Motor neuron (in vitro differentiated cells): ENCODE results near the gene PSAPL1. TPM values are rescaled to one million over a fixed set of nuclear protein-coding genes. Genes with fewer than 3 reads are reported as not detected.
A peak's percentile ranks its signal among the peaks of the same experiment; 100 is the strongest.

Source experiments
- ATAC-seq, 8 experiments: fragments of 200-7000 bp; cut with Tn5 transposase; replicated peaks in 6 of 8; 2 replicates each; pipeline ENCODE4 v1.8.0; 2021; ENCODE audit warnings: mild to moderate bottlenecking in 8 of 8, moderate library complexity in 8 of 8
- H3K27ac ChIP-seq, 2 donors: fragments of 250-450 bp; sonication (Bioruptor Pico); 2 replicates each; pipeline ENCODE4 v1.9.0; 2021; ENCODE audit warnings: antibody characterized with exemption in 2 of 2, mild to moderate bottlenecking in 2 of 2, moderate library complexity in 1 of 2
- H3K4me1 ChIP-seq, 2 donors: fragments of 250-450 bp; sonication (Bioruptor Pico); replicated peaks in 1 of 2; 2 replicates each; pipeline ENCODE4 v1.6.1; 2021; ENCODE audit warnings: antibody characterized with exemption in 2 of 2, mild to moderate bottlenecking in 2 of 2, moderate library complexity in 1 of 2
- H3K4me3 ChIP-seq, 5 donors: fragments of 250-450 bp; sonication (Bioruptor Pico); 2 replicates each; pipeline ENCODE4 v1.9.0; 2021; ENCODE audit warnings: antibody characterized with exemption in 5 of 5, mild to moderate bottlenecking in 5 of 5, moderate library complexity in 4 of 5
- WGBS, 10 experiments: fragments of 450-650 bp; shearing (Covaris generic); methylation state at CpG; one replicate each; pipeline ENCODE4 v1.0.0; 2022; 5-methylcytosine and 5-hydroxymethylcytosine counted together
- in situ Hi-C, 9 experiments: fragments of 400-800 bp; cut with MboI; loops; one replicate each; pipeline ENCODE4 v1.15.0; 2021; ENCODE audit warnings: low sequenced_read_pairs in 9 of 9, low pct_unique_long_range_greater_than_20kb in 2 of 9; ENCODE audit not compliant: unreplicated experiment in 9 of 9
- total RNA-seq, 8 experiments: library from RNA; unstranded; fragments of 300-600 nt; gene quantifications; 2 replicates each; pipeline versions ENCODE4 v1.2.3 to v1.2.4, GENCODE V29; 2022

PSAPL1 gene
- total RNA-seq, 8 experiments from 2014 or later: 0.08 to 0.72 (median 0.31) TPM; not detected in 1

- H3K4me3 ChIP-seq: no peak overlapping the region
- WGBS, 10 experiments: 40 to 100% (median 100%) methylated on average over 1 of the region's 2 CpGs; no CpG with 5 or more reads in 7 of the 10 experiments
- H3K4me1 ChIP-seq: peaks cover 18 to 33% of the 10 kb centered on the region in 2 donors
- H3K27ac ChIP-seq: no peak overlapping the region
- in situ Hi-C loops: no loop called here
- ATAC-seq: no peak
Observed at GRCh38 chr4:7439699-7440098, 5.0 kb upstream of the PSAPL1 start.

- 40 to 94% (median 62%) methylated on average over 2 to 5 of the region's 13 CpGs; no CpG with 5 or more reads in 3 of the 10 experiments for WGBS, 10 experiments
- ATAC-seq: no peak
- no peak overlapping the region for H3K4me3 ChIP-seq
- no peak overlapping the region for H3K27ac ChIP-seq
- H3K4me1 ChIP-seq: peaks cover 22 to 25% of the 10 kb centered on the region in 2 donors
- in situ Hi-C loops: no loop called here
Observed at GRCh38 chr4:7436256-7436655, 1.5 kb upstream of the PSAPL1 start.

GRCh38 chr4:7435471-7436061 is 836 bp upstream of the PSAPL1 start:
- 69 to 100% (median 94%) methylated on average over 1 to 7 of the region's 11 CpGs; no CpG with 5 or more reads in 4 of the 10 experiments for WGBS, 10 experiments
- no peak overlapping the region for H3K4me3 ChIP-seq
- no peak overlapping the region for H3K27ac ChIP-seq
- H3K4me1 ChIP-seq: peaks cover 18 to 21% of the 10 kb centered on the region in 2 donors
- no peak for ATAC-seq
- in situ Hi-C loops: no loop called here

GRCh38 chr4:7434141-7434765 is 477 bp downstream of the PSAPL1 start:
- Histone ChIP-seq H3K27ac (no peak overlapping the region), H3K4me3 (no peak overlapping the region), H3K4me1 (peaks cover 24 to 27% of the 10 kb centered on the region in 2 donors)
- 0 to 100% (median 94%) methylated on average over 1 to 15 of the region's 26 CpGs; no CpG with 5 or more reads in 5 of the 10 experiments for WGBS, 10 experiments
- in situ Hi-C loops: no loop called here
- ATAC-seq: no peak

GRCh38 chr4:7433376-7434140 is 1.2 kb downstream of the PSAPL1 start:
- Histone ChIP-seq H3K27ac (no peak overlapping the region), H3K4me1 (peaks cover 24 to 27% of the 10 kb centered on the region in 2 donors), H3K4me3 (no peak overlapping the region)
- in situ Hi-C loops: no loop called here
- ATAC-seq: peak in 1 of 8 experiments; percentile 38
- WGBS, 10 experiments: 59 to 100% (median 83%) methylated on average over 2 to 10 of the region's 28 CpGs; no CpG with 5 or more reads in 2 of the 10 experiments

GRCh38 chr4:7432531-7433375 is 2.0 kb downstream of the PSAPL1 start:
- Histone ChIP-seq H3K4me3 (no peak overlapping the region), H3K4me1 (peaks cover 31 to 35% of the 10 kb centered on the region in 2 donors), H3K27ac (no peak overlapping the region)
- in situ Hi-C loops: no loop called here
- 47 to 98% (median 80%) methylated on average over 1 to 8 of the region's 23 CpGs; no CpG with 5 or more reads in 3 of the 10 experiments for WGBS, 10 experiments
- ATAC-seq: no peak

- no peak for ATAC-seq
- no peak overlapping the region for H3K4me3 ChIP-seq
- in situ Hi-C loops: no loop called here
- WGBS, 10 experiments: 57 to 91% (median 63%) methylated on average over 4 to 8 of the region's 27 CpGs; no CpG with 5 or more reads in 7 of the 10 experiments
- H3K27ac ChIP-seq: no peak overlapping the region
- H3K4me1 ChIP-seq: peaks cover 38 to 43% of the 10 kb centered on the region in 2 donors
Observed at GRCh38 chr4:7431696-7432530, 2.8 kb downstream of the PSAPL1 start.

GRCh38 chr4:7430965-7431695 is 3.6 kb downstream of the PSAPL1 start:
- ATAC-seq: no peak
- in situ Hi-C loops: no loop called here
- H3K4me1 ChIP-seq: peaks cover 38 to 43% of the 10 kb centered on the region in 2 donors
- H3K4me3 ChIP-seq: no peak overlapping the region
- WGBS, 10 experiments: 72 to 100% methylated on average over 1 to 2 of the region's 17 CpGs; no CpG with 5 or more reads in 8 of the 10 experiments
- H3K27ac ChIP-seq: no peak overlapping the region

- Histone ChIP-seq H3K4me3 (no peak overlapping the region), H3K27ac (no peak overlapping the region), H3K4me1 (peaks cover 38 to 40% of the 10 kb centered on the region in 2 donors)
- ATAC-seq: no peak
- in situ Hi-C loops: no loop called here
- WGBS, 10 experiments: 20 to 100% (median 73%) methylated on average over 1 to 4 of the region's 16 CpGs; no CpG with 5 or more reads in 5 of the 10 experiments
Observed at GRCh38 chr4:7430368-7430964, 4.3 kb downstream of the PSAPL1 start.

GRCh38 chr4:7429601-7430078 is 5.1 kb downstream of the PSAPL1 start:
- Histone ChIP-seq H3K4me3 (no peak overlapping the region), H3K4me1 (peaks cover 31 to 35% of the 10 kb centered on the region in 2 donors), H3K27ac (no peak overlapping the region)
- WGBS, 10 experiments: 50 to 89% (median 59%) methylated on average over 2 to 8 of the region's 17 CpGs; no CpG with 5 or more reads in 6 of the 10 experiments
- in situ Hi-C loops: no loop called here
- ATAC-seq: no peak

- WGBS, 10 experiments: 50 to 100% (median 98%) methylated on average over 1 to 4 of the region's 9 CpGs; no CpG with 5 or more reads in 6 of the 10 experiments
- Histone ChIP-seq H3K4me1 (peaks cover 29 to 34% of the 10 kb centered on the region in 2 donors), H3K27ac (no peak overlapping the region), H3K4me3 (no peak overlapping the region)
- in situ Hi-C loops: no loop called here
- no peak for ATAC-seq
Observed at GRCh38 chr4:7429069-7429416, 5.7 kb downstream of the PSAPL1 start.
